ENCODE results near the gene HES5.
A peak's percentile ranks its signal among the peaks of the same experiment; 100 is the strongest.

The HES5 gene

DNA sequence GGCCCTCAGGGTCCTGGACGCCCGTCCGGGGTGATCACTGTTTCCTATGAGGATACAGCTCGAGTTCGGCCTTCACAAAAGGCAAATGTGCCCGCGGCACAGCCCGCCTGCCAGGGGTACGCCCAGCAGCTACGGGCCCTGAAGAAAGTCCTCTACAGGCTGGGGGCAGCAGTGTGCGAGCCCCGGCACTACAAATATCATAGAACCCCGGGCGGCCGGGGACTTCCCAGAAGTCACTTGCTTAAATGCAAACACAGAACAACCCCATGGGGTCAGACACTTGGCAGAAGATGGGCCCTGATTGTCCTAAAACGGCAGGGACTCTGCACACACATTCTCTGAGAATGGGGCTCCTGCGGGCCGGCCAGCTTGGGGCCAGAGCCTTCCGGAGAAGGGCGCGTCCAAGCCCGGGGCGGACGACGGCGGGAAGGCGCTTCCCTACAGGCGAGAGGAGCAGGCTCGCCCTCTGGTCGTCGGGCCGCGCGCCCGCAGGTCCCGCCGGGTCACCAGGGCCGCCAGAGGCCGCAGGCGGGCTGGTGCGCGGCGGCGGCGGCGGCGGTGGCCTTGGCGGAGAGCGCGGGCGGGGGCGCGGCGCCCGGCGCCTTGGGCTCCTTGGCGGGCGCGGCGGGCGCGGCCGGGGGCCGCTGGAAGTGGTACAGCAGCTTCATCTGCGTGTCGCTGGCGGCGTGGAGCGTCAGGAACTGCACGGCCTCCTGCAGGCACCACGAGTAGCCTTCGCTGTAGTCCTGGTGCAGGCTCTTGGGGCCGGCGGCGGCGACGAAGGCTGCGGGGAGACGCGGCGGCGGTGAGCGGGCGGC lies 888 bp downstream of the HES5 start:
- DNase-seq, result peak; percentile 46

GRCh38 chr1:2528611-2528965 lies 1.5 kb downstream of the HES5 start:
- no peak for DNase-seq

GRCh38 chr1:2528016-2528415 lies 2.0 kb downstream of the HES5 start:
- DNase-seq, result no peak

GRCh38 chr1:2527556-2527860 lies 2.6 kb downstream of the HES5 start:
- no peak for DNase-seq

GRCh38 chr1:2526824-2527555 lies 3.1 kb downstream of the HES5 start:
- DNase-seq, result peak; percentile 71

DNA sequence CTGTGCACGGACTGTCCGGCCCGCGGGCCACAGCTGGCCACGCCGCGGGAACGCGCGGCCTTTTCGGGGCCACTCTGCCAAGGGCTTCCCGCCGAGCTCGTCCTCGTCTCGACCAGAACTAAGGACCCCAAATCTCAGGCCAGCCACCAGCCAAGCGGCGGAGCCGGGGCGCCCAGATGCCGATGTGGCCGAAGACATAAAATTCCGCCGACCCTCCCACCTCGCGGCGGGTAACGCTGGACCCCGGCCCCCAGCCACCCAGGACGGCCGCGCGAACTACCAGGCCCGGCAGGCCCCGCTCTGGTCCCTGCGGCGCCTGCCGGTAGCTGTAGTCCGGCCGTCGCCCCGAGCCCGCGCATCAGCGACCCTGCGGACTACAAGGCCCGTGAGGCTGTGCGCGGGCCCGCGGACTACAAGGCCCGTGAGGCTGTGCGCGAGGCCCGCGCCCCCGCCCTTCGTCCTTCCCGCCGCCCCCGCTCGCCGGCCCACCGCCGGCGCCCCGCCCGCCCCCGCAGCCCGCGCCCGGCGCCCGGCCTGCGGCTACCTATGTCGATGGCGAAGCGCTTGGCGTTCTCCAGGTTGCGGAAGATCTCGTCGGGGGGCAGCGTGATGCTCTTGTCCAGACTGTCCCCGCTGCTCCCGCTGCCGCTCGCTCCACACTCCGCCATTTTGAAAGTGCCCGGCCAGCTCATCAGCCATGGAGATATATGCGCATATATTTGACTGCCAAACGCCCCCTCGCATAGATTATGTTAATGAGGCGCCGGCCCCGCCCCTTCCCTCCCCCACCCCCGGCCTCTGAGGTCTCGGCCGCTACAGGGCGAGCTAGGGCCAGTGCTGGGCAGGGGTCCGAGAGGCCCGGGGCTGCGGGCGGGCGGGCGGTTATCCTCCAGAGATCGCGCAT lies 3.9 kb downstream of the HES5 start, which contains the start of gene PANK4:
Gene PANK4, minus strand, starts transcription at position 677 of the 904 bp plus-strand sequence. Its CDS starts 9 bp downstream, at position 668.
- peak; percentile 89 for DNase-seq

GRCh38 chr1:2525572-2525919 lies 4.5 kb downstream of the HES5 start:
- DNase-seq, result no peak

GRCh38 chr1:2523891-2524609 lies 6.0 kb downstream of the HES5 start:
- no peak for DNase-seq

DNA sequence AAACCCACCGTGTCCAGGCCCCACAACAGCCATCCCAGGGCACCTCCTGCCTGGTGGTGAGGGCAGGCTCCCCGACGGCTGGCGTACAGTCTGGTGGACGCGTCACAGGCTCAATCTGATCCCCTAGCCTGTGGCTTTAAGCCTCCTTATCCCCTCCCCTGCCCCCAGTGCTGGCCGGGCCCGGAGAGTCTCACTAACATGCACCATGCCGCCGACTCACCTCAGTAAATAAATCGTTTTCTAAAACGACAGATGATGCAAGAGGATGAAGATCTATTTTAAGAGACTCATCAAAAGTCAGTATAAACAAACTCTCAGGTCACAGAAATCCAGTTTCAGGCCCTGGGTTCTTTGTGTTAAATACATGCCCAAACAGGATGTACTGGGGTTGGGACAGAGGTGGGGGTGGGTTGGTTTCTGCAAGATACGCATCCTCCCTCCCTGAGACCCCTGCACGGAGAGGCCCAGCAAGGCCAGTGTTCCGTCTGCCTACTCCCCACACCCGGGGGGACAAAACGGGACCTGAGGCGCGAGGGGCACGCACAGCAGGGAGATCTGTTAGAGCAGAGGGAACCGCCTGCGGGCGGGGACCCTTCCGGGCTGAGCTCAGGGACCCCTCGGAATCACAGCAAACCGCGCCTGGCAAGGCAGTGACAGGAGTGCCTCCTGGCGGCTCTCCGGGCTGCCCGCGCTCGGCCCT lies 6.7 kb downstream of the HES5 start:
- no peak for DNase-seq

DNA sequence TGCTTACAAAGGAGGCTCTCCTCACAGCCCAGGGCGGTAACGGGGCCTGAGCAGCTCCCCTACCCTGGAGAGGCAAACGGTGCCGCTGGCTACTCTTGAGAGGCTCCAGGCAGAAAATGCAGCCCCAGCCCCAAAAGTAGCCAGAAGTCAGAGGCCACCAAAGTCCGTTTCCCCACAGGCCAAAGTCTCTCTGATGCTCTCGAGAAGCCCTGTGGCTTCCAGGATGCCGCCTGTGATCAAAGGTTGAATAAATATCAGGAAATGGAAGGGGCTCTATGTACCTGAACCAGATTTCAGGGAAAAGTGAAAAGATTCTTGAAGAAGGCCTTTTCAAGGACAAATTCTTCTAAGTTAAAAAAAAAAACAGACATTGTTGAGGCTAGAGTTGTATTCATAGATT lies 7.8 kb downstream of the HES5 start:
- no peak for DNase-seq

DNA sequence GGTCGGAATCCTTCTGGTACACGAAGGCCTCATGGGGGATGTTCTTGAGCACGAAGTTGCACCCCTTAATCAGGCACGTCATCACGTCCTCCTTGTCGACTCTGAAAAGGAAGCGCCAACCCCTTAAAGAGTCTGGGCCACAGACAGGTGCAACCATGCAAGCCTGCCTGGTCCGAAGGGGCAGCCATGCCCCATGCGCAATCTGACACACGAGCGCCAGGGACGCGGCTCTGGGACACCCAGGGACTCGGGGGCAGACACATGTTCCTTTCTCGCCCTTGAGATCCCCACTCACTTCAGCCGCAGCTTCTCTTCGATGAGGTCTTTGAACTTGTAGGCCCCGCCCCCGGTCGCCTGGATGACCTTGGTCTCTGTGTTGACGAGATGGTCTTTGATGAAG lies 9.3 kb downstream of the HES5 start:
- DNase-seq, result no peak

GRCh38 chr1:2520206-2520605 lies 9.9 kb downstream of the HES5 start:
- no peak for DNase-seq

GRCh38 chr1:2519729-2520128 lies 10.3 kb downstream of the HES5 start:
- DNase-seq, result no peak

DNA sequence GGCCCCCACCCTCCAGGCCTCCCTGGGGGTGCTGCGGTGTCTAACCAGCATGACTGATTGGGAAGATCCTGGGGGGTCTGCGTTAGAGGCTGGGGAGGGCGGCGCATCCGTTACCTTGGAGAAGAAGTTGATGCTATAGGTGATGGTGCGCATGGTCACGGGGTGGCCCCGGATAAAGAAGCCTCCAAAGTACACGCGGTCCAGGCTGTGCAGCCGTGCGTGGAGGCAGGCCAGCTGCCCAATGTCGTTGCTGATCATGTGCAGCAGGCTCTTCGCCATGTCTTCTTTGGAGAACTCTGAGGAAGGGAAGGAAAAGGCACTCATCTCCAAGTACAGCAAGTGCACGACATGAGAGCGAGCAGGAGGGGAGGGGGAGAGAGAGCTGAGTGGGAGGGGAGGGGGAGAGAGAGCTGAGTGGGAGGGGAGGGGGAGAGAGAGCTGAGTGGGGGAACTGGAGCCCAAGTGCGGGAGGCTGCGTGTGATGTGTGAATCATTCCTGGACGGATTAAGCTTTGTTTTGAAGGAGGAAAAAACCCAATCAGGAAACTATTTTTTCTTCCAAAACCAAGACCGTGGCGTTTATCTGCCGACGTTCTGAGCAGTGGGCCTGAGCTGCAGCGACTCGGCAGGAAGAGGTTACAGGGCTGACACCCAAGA lies 10.9 kb downstream of the HES5 start:
- DNase-seq, result no peak

DNA sequence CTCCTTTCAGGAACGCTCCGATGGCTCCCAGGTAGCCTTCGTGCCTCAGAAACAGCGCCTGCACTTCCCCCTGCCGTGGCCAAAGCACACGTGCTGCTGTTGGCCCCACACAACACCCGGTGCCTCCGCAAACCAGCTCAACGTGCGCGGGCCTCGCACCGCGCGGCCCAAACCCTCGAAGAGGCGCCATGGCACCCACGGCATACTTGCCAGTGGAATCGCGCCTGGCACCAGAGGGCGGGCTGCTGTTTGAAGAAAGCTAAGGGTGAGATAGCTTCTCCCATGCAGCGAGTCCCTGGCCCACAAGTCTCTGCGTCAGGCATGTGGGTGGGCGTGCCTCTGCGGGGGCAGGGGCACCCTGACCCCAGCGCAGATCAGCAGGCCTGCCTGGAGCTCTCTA lies 11.5 kb downstream of the HES5 start:
- DNase-seq, result no peak

DNA sequence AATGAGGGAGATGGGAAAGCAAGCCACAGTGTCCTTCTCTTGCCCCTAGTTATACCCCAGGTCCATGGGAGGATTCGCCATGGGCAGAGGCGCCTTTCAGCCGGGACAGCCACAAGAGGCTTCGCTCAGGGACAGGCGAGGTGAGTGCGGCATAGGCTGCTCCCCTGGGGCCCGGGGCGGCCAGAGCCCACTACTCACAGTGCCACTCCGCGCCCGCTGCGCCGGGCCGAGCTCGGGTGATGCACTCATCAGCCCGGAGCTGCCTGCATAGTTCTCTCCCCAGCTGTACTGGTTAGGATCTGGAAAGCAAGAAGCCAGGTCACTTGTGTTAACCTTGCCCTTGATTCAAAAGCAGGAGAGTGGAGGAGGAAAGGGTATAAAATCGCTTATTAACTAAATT lies 12.1 kb downstream of the HES5 start:
- DNase-seq, result no peak

- no peak for DNase-seq
These were observed 13.1 kb downstream of the HES5 start for GRCh38 chr1:2516946-2517345.

GRCh38 chr1:2516124-2516523 lies 13.9 kb downstream of the HES5 start:
- DNase-seq, result no peak

- DNase-seq, result no peak
These were observed 14.3 kb downstream of the HES5 start for GRCh38 chr1:2515763-2516080.

- DNase-seq, result no peak
These were observed 14.9 kb downstream of the HES5 start for GRCh38 chr1:2514863-2515762.
